Ishikawa (cell line): ENCODE results near the gene ARID3B.
A peak's percentile ranks its signal among the peaks of the same experiment; 100 is the strongest.

Experiments
- CEBPB ChIP-seq: IDR thresholded peaks from 2 replicates; pipeline ENCODE4 v1.6.1; 2012
- CREB1 ChIP-seq: IDR thresholded peaks from 2 replicates; pipeline ENCODE4 v1.6.1; 2012; ENCODE audit warnings: low read depth
- EGR1 ChIP-seq: IDR thresholded peaks from 2 replicates; pipeline ENCODE4 v1.6.1; 2012
- EP300 ChIP-seq: IDR thresholded peaks from 2 replicates; pipeline ENCODE4 v1.6.1; 2012; ENCODE audit warnings: borderline replicate concordance
- FOXM1 ChIP-seq: IDR thresholded peaks from 2 replicates; pipeline ENCODE4 v1.6.1; 2012; ENCODE audit warnings: low read depth, borderline replicate concordance
- NFIC ChIP-seq: IDR thresholded peaks from 2 replicates; pipeline ENCODE4 v1.6.1; 2012
- RAD21 ChIP-seq: IDR thresholded peaks from 2 replicates; pipeline ENCODE4 v1.6.1; 2012; ENCODE audit warnings: low read depth
- REST ChIP-seq: IDR thresholded peaks from 2 replicates; pipeline ENCODE4 v1.6.1; 2012; ENCODE audit warnings: low read depth, mild to moderate bottlenecking
- TAF1 ChIP-seq: IDR thresholded peaks from 2 replicates; pipeline ENCODE4 v1.6.1; 2012; ENCODE audit warnings: low read depth, mild to moderate bottlenecking
- TCF12 ChIP-seq: IDR thresholded peaks from 2 replicates; pipeline ENCODE4 v1.6.1; 2012; ENCODE audit warnings: low read depth
- TEAD4 ChIP-seq: IDR thresholded peaks from 2 replicates; pipeline ENCODE4 v1.6.1; 2012
- YY1 ChIP-seq: IDR thresholded peaks from 2 replicates; pipeline ENCODE4 v1.6.1; 2012; ENCODE audit warnings: low read depth
- ZBTB7A ChIP-seq: IDR thresholded peaks from 2 replicates; pipeline ENCODE4 v1.6.1; 2012; ENCODE audit warnings: low read depth
- TF ChIP-seq, protein P1 (sequence below): IDR thresholded peaks from 2 replicates; pipeline ENCODE4 v1.6.1; 2012
- TF ChIP-seq, protein P2 (sequence below): IDR thresholded peaks from 2 replicates; pipeline ENCODE4 v1.6.1; 2012

The ARID3B gene

DNA sequence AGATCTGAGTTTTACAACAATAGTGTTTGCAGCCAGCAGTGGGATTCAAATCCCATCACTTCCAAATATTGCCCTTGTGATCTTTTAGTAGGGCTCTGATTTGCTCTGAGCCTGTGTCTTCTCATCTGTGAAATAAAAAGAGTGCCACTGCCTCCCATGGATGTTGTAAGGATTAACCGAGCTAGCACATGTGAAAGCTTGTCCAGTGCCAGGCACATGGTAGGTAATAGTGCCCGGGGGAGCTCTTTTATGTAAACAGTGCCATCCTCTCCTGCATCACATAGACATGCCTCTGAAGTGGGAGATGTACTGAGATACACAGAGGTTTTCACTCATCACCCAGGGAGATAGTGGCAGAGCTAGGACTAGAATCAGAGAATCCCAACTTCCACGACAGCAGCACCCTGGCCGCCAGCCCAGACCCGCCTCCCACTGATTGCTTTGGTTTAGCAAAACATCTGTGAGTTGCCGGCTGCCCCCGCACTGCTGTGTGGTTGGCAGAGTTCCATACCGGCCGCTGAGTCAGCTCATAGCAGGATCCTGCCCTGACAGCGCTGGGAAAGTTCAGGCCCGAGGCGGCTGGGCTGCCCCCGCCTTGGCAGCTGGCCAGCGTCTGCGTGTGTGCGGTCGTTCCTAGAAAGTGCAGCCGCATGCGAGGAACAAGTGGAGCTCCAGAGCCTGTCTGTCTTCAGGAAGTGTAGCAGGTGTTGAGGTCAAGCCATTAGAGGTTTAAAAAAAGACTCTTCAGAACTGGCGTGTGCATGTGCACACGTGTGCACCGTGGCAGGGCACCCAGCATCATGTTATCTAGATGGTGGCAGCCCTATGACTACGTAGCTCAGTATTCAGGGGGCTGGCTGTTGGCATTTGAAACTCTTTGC, 5.0 kb downstream of the ARID3B start:
- no peak for TF ChIP-seq YY1
- no peak for TF ChIP-seq RAD21
- TF ChIP-seq CEBPB: peak; percentile 22; the same call in 1 of the 2 replicates
- TF ChIP-seq NFIC: peak; percentile 100
- no peak for TF ChIP-seq REST
- no peak for TF ChIP-seq ZBTB7A
- TF ChIP-seq, protein P1, sequence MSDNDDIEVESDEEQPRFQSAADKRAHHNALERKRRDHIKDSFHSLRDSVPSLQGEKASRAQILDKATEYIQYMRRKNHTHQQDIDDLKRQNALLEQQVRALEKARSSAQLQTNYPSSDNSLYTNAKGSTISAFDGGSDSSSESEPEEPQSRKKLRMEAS: peak; percentile 87
- TF ChIP-seq FOXM1: peak; percentile 72
- TF ChIP-seq TEAD4: peak; percentile 77
- TF ChIP-seq TCF12: peak; percentile 96
- TF ChIP-seq, protein P2, sequence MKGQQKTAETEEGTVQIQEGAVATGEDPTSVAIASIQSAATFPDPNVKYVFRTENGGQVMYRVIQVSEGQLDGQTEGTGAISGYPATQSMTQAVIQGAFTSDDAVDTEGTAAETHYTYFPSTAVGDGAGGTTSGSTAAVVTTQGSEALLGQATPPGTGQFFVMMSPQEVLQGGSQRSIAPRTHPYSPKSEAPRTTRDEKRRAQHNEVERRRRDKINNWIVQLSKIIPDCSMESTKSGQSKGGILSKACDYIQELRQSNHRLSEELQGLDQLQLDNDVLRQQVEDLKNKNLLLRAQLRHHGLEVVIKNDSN: no peak; the same call in 1 of the 2 replicates
- peak; percentile 73; the same call in 1 of the 2 replicates for TF ChIP-seq EP300
- no peak for TF ChIP-seq TAF1
- no peak for TF ChIP-seq CREB1
- TF ChIP-seq EGR1: peak; percentile 99

DNA sequence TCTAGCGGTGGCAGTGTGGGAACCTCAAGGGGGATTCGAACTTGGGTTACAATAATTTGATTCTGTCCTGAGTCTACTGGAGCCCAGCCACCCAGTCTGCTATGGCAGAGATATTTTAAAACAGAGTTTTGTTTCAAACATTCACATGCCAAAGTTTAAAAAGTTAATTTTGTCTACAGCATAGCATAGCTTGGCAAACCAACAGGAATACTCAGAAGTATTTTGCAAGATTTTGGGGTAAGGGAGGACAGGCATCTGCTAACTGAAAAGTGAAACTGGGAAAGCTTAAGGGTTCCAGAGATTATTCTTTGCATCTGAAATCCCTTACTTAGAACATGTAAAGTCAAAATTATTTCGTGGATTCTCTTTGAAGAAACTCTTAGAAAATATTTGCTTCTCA, 6.6 kb downstream of the ARID3B start:
- no peak for TF ChIP-seq NFIC
- no peak for TF ChIP-seq ZBTB7A
- no peak for TF ChIP-seq TAF1
- no peak for TF ChIP-seq TCF12
- no peak for TF ChIP-seq CREB1
- TF ChIP-seq YY1: no peak
- no peak for TF ChIP-seq RAD21
- no peak for TF ChIP-seq EGR1
- no peak for TF ChIP-seq FOXM1
- TF ChIP-seq, protein P1: no peak
- TF ChIP-seq EP300: no peak
- no peak for TF ChIP-seq REST
- no peak for TF ChIP-seq TEAD4
- TF ChIP-seq CEBPB: no peak
- TF ChIP-seq, protein P2: no peak

DNA sequence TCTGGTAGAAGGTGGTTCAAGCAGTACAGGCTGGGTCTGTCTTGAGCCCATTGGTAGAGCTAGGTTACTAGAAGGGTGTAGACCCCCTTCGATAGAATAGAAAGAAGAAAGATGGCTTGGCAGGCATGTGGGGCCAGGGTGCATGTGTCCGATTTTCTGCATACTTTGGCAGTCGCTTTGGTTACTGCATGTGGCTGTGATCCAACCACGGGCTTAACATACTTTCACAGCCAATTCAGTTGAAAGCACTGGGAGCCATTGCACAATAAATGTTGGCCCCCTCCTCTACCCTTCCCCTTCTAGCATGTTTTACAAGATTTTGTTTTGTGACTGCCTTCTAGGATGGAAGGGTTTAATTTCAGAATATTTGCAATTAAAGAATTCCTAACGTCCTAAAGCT, 7.2 kb downstream of the ARID3B start:
- TF ChIP-seq REST (no peak), ZBTB7A (no peak), EP300 (no peak)

DNA sequence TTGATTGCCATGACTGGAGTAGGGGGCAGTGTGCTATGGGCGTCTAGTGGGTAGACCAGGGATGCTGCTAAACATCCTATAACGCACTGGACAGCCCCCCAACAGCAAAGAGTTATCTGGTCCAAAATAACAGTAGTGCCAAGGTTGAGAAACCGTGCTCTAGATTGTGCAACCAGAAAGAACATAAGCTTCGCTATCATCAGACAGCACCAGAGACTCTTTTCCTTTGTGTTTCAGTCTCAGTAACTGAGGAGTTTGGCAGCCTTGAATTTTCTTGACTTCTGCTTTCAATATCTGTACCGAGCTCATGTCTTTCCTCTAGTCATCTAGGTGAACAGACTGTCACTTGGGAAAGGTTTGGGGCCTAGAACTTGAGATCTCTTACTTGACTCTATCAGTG, 8.8 kb downstream of the ARID3B start:
- no peak for TF ChIP-seq CREB1
- no peak for TF ChIP-seq RAD21
- TF ChIP-seq REST: no peak
- TF ChIP-seq FOXM1: no peak
